GM21423 (cell line): ENCODE results near the gene RAD17.
"Not testable (repeated sequence)": the region's sequence is repeated elsewhere in the genome, so short reads cannot be mapped to it uniquely, and the experiment has no call there.

Experiments used
- ATAC-seq: cut with Tn5 transposase; IDR thresholded peaks from one replicate; pipeline ENCODE4 v1.9.1; 2021; ENCODE audit warnings: mild to moderate bottlenecking, moderate library complexity; ENCODE audit not compliant: unreplicated experiment

Gene RAD17

DNA sequence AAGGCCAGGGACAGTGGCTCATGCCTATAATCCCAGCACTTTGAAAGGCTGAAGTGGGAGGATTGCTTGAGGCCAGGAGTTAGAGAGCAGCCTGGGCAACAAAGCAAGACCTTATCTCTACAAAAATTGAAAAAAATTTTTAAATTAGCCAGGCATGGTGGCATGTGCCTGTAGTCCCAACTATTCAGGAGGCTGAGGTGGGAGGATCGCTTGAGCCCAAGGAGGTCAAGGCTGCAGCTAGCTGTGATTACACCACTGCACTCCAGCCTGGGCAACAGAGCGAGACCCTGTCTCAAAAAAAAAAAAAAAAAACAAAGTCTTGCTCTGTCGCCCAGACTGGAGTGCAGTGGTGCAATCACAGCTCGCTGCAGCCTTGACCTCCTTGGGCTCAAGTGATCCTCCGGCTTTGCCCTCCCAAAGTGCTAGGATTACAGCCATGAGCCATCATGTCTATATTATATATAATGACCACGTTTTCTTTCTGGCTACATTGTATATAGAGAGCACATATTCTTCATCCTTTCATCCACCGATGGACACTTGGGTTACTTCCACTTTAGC is 85.9 kb downstream of the RAD17 start:
- ATAC-seq = not testable (repeated sequence)

DNA sequence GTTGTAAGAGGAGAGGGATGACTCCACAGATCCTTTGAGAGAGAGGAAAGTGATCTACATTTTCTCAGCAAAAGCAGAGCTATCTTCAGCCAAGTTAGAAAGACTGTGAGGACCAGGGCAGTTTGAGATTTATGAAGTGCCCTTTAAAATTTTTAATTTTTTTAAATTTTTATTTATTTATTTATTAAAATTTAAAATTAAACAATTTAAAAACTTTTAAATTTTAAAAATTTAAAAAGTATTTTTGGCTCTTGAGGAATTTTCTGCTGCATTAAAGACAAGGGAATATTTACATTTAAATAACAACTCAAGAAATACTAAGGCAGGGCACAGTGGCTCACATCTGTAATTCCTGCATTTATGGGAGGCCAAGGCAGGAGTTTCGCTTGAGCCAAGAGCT is 92.6 kb downstream of the RAD17 start:
- no peak for ATAC-seq
